ENCODE data around the gene CBFA2T3.

DNA sequence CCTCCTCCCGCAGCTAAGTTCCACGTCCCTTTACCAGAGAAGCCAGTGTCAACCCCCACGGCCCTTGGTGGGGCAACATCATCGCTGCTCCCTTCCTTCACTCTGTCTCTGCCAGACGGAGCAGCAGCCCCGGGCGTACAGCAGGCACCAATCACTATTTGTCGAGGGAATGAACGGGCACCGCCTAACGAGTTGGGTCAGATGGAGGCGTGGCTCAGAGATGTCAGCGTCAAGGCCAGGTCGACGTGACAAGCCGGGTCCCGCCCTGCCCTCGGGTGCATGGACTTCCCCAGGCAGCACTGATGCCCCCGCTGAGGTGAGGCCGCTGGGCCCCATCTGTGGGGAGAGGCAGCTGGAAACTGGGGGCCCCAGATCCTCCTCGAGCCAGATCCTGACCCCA lies 50.0 kb downstream of the CBFA2T3 start:
- TF ChIP-seq EZH2 (IDR thresholded peaks at IDR 0.05), result no peak
- no peak for TF ChIP-seq POLR2AphosphoS5 (IDR thresholded peaks at IDR 0.05; ENCODE audit: borderline replicate concordance, low read depth, low read length)
- no peak for TF ChIP-seq FOXP2 (optimal IDR thresholded peaks at IDR 0.05; ENCODE audit: control extremely low read depth, extremely low read length, insufficient read depth)
